A673 (cell line): ENCODE measurements around the gene PER2. TPM values are rescaled to one million over a fixed set of nuclear protein-coding genes. Genes with fewer than 3 reads are reported as not detected.

ENCODE experiments used
- BruUV-seq: library from RNA; stranded (reverse); fragments of 400-500 nt; replicated peaks from 2 replicates; lab custom pipeline; 2021; lab: Mats Ljungman, UMichigan
- CTCF ChIA-PET: fragments of 300-600 bp; sonication (Branson Sonifier 250); formaldehyde crosslinking; loops from one replicate; lab custom pipeline; 2022; ENCODE audit warnings: antibody characterized with exemption; lab: Charles Lee
- POLR2A ChIA-PET: fragments of 300-600 bp; sonication (Branson Sonifier 250); formaldehyde crosslinking; loops from one replicate; lab custom pipeline; 2022; ENCODE audit warnings: antibody characterized with exemption; ENCODE audit not compliant: low non-redundant PET; lab: Charles Lee
- DNase-seq: peaks from one replicate; pipeline ENCODE4 v3.0.0-alpha.2; 2015; ENCODE audit warnings: low spot score
- H3K27ac ChIP-seq: fragments of 200-600 bp; sonication (generic); 2 replicates; pipeline ENCODE4 v1.5.1; 2016; ENCODE audit warnings: mixed run types, low read depth, mild to moderate bottlenecking, mixed read lengths, antibody characterized with exemption, low read length; ENCODE audit not compliant: poor library complexity, severe bottlenecking
- H3K27me3 ChIP-seq: fragments of 200-600 bp; sonication (generic); replicated peaks from 2 replicates; pipeline ENCODE4 v1.6.1; 2017; ENCODE audit warnings: mixed run types, low read depth, mild to moderate bottlenecking, mixed read lengths, antibody characterized with exemption, low read length; ENCODE audit not compliant: insufficient read depth, poor library complexity
- H3K36me3 ChIP-seq: fragments of 200-600 bp; sonication (generic); 2 replicates; pipeline ENCODE4 v1.6.1; 2016; ENCODE audit warnings: mixed run types, mild to moderate bottlenecking, mixed read lengths, antibody characterized with exemption, low read length; ENCODE audit not compliant: insufficient read depth, poor library complexity, severe bottlenecking
- H3K4me1 ChIP-seq: fragments of 200-600 bp; sonication (generic); 2 replicates; pipeline ENCODE4 v1.6.1; 2017; ENCODE audit warnings: mixed run types, mild to moderate bottlenecking, mixed read lengths, antibody characterized with exemption, low read length; ENCODE audit not compliant: insufficient read depth, poor library complexity, severe bottlenecking
- H3K4me3 ChIP-seq: fragments of 200-600 bp; sonication (generic); 2 replicates; pipeline ENCODE4 v1.5.1; 2016; ENCODE audit warnings: low read depth, mixed run types, mild to moderate bottlenecking, mixed read lengths, low read length; ENCODE audit not compliant: poor library complexity, severe bottlenecking
- H3K9me3 ChIP-seq: fragments of 200-600 bp; sonication (generic); 2 replicates; pipeline ENCODE4 v1.6.1; 2016; ENCODE audit warnings: mixed run types, low read depth, mild to moderate bottlenecking, mixed read lengths, antibody characterized with exemption, low read length; ENCODE audit not compliant: poor library complexity, severe bottlenecking
- CTCF ChIP-seq: fragments of 300-800, 200-600 bp; sonication (generic); conservative IDR thresholded peaks from 2 replicates; pipeline ENCODE4 v1.5.1; 2017; ENCODE audit warnings: low read depth, mild to moderate bottlenecking, antibody characterized with exemption, low read length, moderate library complexity, mixed read lengths
- EZH2 ChIP-seq: fragments of 200-600 bp; sonication (generic); IDR thresholded peaks from 2 replicates; pipeline ENCODE4 v1.6.1; 2017; ENCODE audit warnings: borderline replicate concordance, low read depth, mild to moderate bottlenecking, mixed read lengths, antibody characterized with exemption, low read length; ENCODE audit not compliant: poor library complexity, severe bottlenecking
- intact Hi-C: fragments of 100-400 bp; cut with micrococcal nuclease; formaldehyde crosslinking; loops from one replicate; pipeline ENCODE4 v1.10.0; 2022; ENCODE audit not compliant: unreplicated experiment
- total RNA-seq: library from RNA; stranded (reverse); gene quantifications from 2 replicates; pipeline ENCODE4 v1.2.3, GENCODE V29; 2021

The PER2 gene
- total RNA-seq, 1 experiment from 2014 or later: 7.5 TPM

GRCh38 chr2:238231809-238232208, 56.6 kb downstream of the PER2 start:
- BruUV-seq: no TSS peak
- ChIA-PET CTCF (no interaction called here), POLR2A (no interaction called here)
- Histone ChIP-seq H3K4me1 (no peaks in the 10 kb centered on the region), H3K4me3 (no peak overlapping the region), H3K36me3 (no peaks in the 10 kb centered on the region), H3K27ac (no peak overlapping the region), H3K9me3 (no peaks in the 10 kb centered on the region), H3K27me3 (no peaks in the 10 kb centered on the region)
- TF ChIP-seq CTCF: no peak
- no peak for TF ChIP-seq EZH2
- DNase-seq: no peak
- intact Hi-C loops: no loop called here

- no peak overlapping the region for H3K4me3 ChIP-seq
- ChIA-PET POLR2A (no interaction called here), CTCF (no interaction called here)
- TF ChIP-seq CTCF: no peak
- TF ChIP-seq EZH2: no peak
- H3K36me3 ChIP-seq: no peaks in the 10 kb centered on the region
- H3K4me1 ChIP-seq: no peaks in the 10 kb centered on the region
- no peaks in the 10 kb centered on the region for H3K9me3 ChIP-seq
- H3K27ac ChIP-seq: no peak overlapping the region
- no peak for DNase-seq
- intact Hi-C loops: no loop called here
- no peaks in the 10 kb centered on the region for H3K27me3 ChIP-seq
- BruUV-seq: no TSS peak
Measured at GRCh38 chr2:238231251-238231793, 57.1 kb downstream of the PER2 start.

- TF ChIP-seq CTCF: no peak
- TF ChIP-seq EZH2: no peak
- no TSS peak for BruUV-seq
- ChIA-PET CTCF (no interaction called here), POLR2A (no interaction called here)
- Histone ChIP-seq H3K4me1 (peaks cover 3% of the 10 kb centered on the region), H3K36me3 (no peaks in the 10 kb centered on the region), H3K9me3 (no peaks in the 10 kb centered on the region), H3K27me3 (no peaks in the 10 kb centered on the region), H3K27ac (no peak overlapping the region), H3K4me3 (no peak overlapping the region)
- no peak for DNase-seq
- intact Hi-C loops: no loop called here
Measured at GRCh38 chr2:238230699-238231098, 57.7 kb downstream of the PER2 start.
